K562 (cell line): ENCODE measurements around the gene GPRIN2.

Source experiments
- CEBPB ChIP-seq: fragments of 450-650 bp; IDR thresholded peaks from 2 replicates; pipeline ENCODE4 v1.6.1; 2016; ENCODE audit warnings: missing genetic modification characterization, missing compliant biosample characterization
- EP300 ChIP-seq: IDR thresholded peaks from 2 replicates; pipeline ENCODE4 v1.6.1; 2012; ENCODE audit warnings: low read length, improper control_type of control experiment
- ESRRB ChIP-seq: fragments of 250-450 bp; sonication (Bioruptor Pico); IDR thresholded peaks from 2 replicates; pipeline ENCODE4 v1.5.0; 2020; ENCODE audit warnings: mild to moderate bottlenecking, moderate library complexity, borderline replicate concordance
- NRF1 ChIP-seq, 2 experiments: fragments of 450-650 bp; IDR thresholded peaks in 1 of 2; conservative IDR thresholded peaks in 1 of 2; 2 replicates each; pipeline ENCODE4 v1.6.1; 2014; ENCODE audit warnings: mild to moderate bottlenecking in 2 of 2
- SMARCE1 ChIP-seq: fragments of 450-650 bp; IDR thresholded peaks from 2 replicates; pipeline ENCODE4 v1.7.1; 2016; ENCODE audit warnings: mild to moderate bottlenecking
- ZNF124 ChIP-seq: sonication (generic); formaldehyde crosslinking; IDR thresholded peaks from 2 replicates; pipeline ENCODE4 v1.8.1; 2022; ENCODE audit warnings: missing genetic modification reagents
- ZNF764 ChIP-seq: fragments of 250-450 bp; sonication (Bioruptor Pico); IDR thresholded peaks from 2 replicates; pipeline ENCODE4 v1.4.0; 2020; ENCODE audit warnings: low read depth, mild to moderate bottlenecking, moderate library complexity
- TF ChIP-seq, protein P1 (sequence below), 3 experiments: IDR thresholded peaks in 2 of 3; conservative IDR thresholded peaks in 1 of 3; 2 replicates each; pipeline ENCODE4 v1.5.1; 2011 to 2012; ENCODE audit warnings: low read length in 3 of 3, mild to moderate bottlenecking in 3 of 3, control low read depth in 2 of 3, improper control_type of control experiment in 1 of 3, inconsistent platforms in 1 of 3, low read depth in 1 of 3, mixed read lengths in 1 of 3, moderate library complexity in 1 of 3; ENCODE audit not compliant: insufficient read depth in 2 of 3
- TF ChIP-seq, protein P2 (sequence below), 2 experiments: fragments of 450-650 bp; formaldehyde crosslinking in 1 of 2; IDR thresholded peaks; 2 replicates each; pipeline versions ENCODE4 v1.4.0 to v1.6.1; 2014 to 2020; ENCODE audit warnings: mild to moderate bottlenecking in 2 of 2, borderline replicate concordance in 1 of 2, low read depth in 1 of 2

DNA sequence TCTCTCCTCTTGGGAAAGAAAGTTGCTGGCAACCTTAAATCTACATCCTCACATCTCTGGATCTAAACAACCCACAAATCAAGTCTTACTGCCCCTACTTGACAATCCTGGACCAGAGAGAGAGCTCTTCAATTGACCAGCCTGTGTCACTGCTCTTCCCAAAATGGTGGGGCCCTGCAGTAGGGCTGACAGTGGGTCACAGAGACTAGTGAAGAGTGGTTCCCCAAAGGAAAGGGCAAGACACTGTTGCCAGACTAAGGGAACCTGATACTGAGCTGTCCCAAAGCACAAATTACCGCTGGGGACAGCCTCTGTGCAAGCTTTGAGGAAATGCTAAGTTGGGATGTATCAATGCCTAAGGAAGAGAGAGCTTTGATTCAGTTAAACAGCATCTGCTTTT is 4.5 kb upstream of the GPRIN2 start:
- no peak for TF ChIP-seq CEBPB (tag)
- TF ChIP-seq EP300, result no peak
- TF ChIP-seq ESRRB (CRISPR knock-in tag), result no peak
- no peak for TF ChIP-seq ZNF764 (CRISPR knock-in tag)
- TF ChIP-seq NRF1 (conservative IDR thresholded peaks at IDR 0.05 in 1 of 2, IDR thresholded peaks at IDR 0.05 in 1 of 2), result no peak
- no peak for TF ChIP-seq ZNF124 (CRISPR knock-in tag)
- TF ChIP-seq, protein P1, sequence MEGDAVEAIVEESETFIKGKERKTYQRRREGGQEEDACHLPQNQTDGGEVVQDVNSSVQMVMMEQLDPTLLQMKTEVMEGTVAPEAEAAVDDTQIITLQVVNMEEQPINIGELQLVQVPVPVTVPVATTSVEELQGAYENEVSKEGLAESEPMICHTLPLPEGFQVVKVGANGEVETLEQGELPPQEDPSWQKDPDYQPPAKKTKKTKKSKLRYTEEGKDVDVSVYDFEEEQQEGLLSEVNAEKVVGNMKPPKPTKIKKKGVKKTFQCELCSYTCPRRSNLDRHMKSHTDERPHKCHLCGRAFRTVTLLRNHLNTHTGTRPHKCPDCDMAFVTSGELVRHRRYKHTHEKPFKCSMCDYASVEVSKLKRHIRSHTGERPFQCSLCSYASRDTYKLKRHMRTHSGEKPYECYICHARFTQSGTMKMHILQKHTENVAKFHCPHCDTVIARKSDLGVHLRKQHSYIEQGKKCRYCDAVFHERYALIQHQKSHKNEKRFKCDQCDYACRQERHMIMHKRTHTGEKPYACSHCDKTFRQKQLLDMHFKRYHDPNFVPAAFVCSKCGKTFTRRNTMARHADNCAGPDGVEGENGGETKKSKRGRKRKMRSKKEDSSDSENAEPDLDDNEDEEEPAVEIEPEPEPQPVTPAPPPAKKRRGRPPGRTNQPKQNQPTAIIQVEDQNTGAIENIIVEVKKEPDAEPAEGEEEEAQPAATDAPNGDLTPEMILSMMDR (IDR thresholded peaks at IDR 0.05 in 2 of 3, conservative IDR thresholded peaks at IDR 0.05 in 1 of 3; ENCODE audit: insufficient read depth in 2 of 3, low read depth in 1 of 3, low read length in 3 of 3), result no peak
- TF ChIP-seq, protein P2, sequence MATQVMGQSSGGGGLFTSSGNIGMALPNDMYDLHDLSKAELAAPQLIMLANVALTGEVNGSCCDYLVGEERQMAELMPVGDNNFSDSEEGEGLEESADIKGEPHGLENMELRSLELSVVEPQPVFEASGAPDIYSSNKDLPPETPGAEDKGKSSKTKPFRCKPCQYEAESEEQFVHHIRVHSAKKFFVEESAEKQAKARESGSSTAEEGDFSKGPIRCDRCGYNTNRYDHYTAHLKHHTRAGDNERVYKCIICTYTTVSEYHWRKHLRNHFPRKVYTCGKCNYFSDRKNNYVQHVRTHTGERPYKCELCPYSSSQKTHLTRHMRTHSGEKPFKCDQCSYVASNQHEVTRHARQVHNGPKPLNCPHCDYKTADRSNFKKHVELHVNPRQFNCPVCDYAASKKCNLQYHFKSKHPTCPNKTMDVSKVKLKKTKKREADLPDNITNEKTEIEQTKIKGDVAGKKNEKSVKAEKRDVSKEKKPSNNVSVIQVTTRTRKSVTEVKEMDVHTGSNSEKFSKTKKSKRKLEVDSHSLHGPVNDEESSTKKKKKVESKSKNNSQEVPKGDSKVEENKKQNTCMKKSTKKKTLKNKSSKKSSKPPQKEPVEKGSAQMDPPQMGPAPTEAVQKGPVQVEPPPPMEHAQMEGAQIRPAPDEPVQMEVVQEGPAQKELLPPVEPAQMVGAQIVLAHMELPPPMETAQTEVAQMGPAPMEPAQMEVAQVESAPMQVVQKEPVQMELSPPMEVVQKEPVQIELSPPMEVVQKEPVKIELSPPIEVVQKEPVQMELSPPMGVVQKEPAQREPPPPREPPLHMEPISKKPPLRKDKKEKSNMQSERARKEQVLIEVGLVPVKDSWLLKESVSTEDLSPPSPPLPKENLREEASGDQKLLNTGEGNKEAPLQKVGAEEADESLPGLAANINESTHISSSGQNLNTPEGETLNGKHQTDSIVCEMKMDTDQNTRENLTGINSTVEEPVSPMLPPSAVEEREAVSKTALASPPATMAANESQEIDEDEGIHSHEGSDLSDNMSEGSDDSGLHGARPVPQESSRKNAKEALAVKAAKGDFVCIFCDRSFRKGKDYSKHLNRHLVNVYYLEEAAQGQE (IDR thresholded peaks at IDR 0.05; ENCODE audit: borderline replicate concordance), result no peak
- TF ChIP-seq, protein P2 (CRISPR knock-in tag; IDR thresholded peaks at IDR 0.05; ENCODE audit: low read depth), result no peak
- no peak for TF ChIP-seq SMARCE1
